ENCODE results near the gene CIPC. TPM values are rescaled to one million over a fixed set of nuclear protein-coding genes. Genes with fewer than 3 reads are reported as not detected.

Gene CIPC
- total and polyA plus RNA-seq, 2 of the 13 experiments (the other 11 are each of a cell fraction or from before 2014, with no cell fraction given), result 7.6 to 13.9 TPM

- TF ChIP-seq SCMH1 (CRISPR knock-in tag; IDR thresholded peaks at IDR 0.05; ENCODE audit: borderline replicate concordance) (no peak), SOX6 (IDR thresholded peaks at IDR 0.05) (no peak), SOX6 (CRISPR knock-in tag; IDR thresholded peaks at IDR 0.05) (no peak; the same call in none of the 2 replicates), TFDP1 (CRISPR knock-in tag; IDR thresholded peaks at IDR 0.05; ENCODE audit: borderline replicate concordance) (peak; percentile 96), ZNF513 (CRISPR knock-in tag; conservative IDR thresholded peaks at IDR 0.05) (no peak), ZNF414 (CRISPR knock-in tag; IDR thresholded peaks at IDR 0.05) (no peak; the same call in 1 of the 2 replicates), ZNF777 (CRISPR knock-in tag; IDR thresholded peaks at IDR 0.05) (peak; percentile 24), KAT7 (CRISPR knock-in tag; IDR thresholded peaks at IDR 0.05; ENCODE audit: borderline replicate concordance) (no peak), CTCF (CRISPR knock-in tag; IDR thresholded peaks at IDR 0.05) (peak; percentile 25; the same call in 1 of the 2 replicates), ZFYVE20 (CRISPR knock-in tag; IDR thresholded peaks at IDR 0.05; ENCODE audit: borderline replicate concordance, low read depth) (no peak), CENPX (CRISPR knock-in tag; IDR thresholded peaks at IDR 0.05) (no peak), NFIB (CRISPR knock-in tag; IDR thresholded peaks at IDR 0.05; ENCODE audit: borderline replicate concordance) (no peak), PRDM15 (CRISPR knock-in tag; IDR thresholded peaks at IDR 0.05) (no peak), ZNF605 (CRISPR knock-in tag; IDR thresholded peaks at IDR 0.05) (no peak), ZBED4 (CRISPR knock-in tag; IDR thresholded peaks at IDR 0.05; ENCODE audit: borderline replicate concordance) (no peak)
These were observed at the start of gene CIPC (continued) for GRCh38 chr14:77097700-77098528.
